Lower leg skin (tissue), 4 donors: ENCODE data around the gene FTO. TPM values are rescaled to one million over a fixed set of nuclear protein-coding genes. Genes with fewer than 3 reads are reported as not detected.

Experiments
- DNase-seq, 2 donors: peaks; one replicate each; pipeline ENCODE4 v3.0.0-alpha.2; 2019; ENCODE audit warnings: low spot score in 2 of 2
- H3K4me3 ChIP-seq: fragments of 200-600 bp; sonication (generic); 2 replicates; pipeline ENCODE4 v1.5.1; 2017; ENCODE audit warnings: mild to moderate bottlenecking, low read depth; ENCODE audit not compliant: poor library complexity, severe bottlenecking
- POLR2A ChIP-seq, 2 donors: fragments of 450-650 bp; IDR thresholded peaks; one replicate each; pipeline ENCODE4 v1.6.1; 2016 to 2017; ENCODE audit warnings: antibody characterized with exemption in 2 of 2, mild to moderate bottlenecking in 1 of 2, moderate library complexity in 1 of 2
- WGBS, 2 donors: methylation state at CpG; one replicate each; pipeline ENCODE4 v1.1.5; 2018; 5-methylcytosine and 5-hydroxymethylcytosine counted together
- intact Hi-C: fragments of 100-400 bp; cut with DNase I; formaldehyde crosslinking; loops from one replicate; pipeline ENCODE4 v1.15.0; 2023; ENCODE audit warnings: low total_unique reads
- total RNA-seq, 4 donors: library from RNA; depleted of rRNA; stranded (reverse); fragments of >200 nt; gene quantifications; one replicate each; pipeline ENCODE4 v1.1.0, GENCODE V29; 2016
- TF ChIP-seq, protein P1 (sequence below), 3 donors: fragments of 450-650 bp; IDR thresholded peaks; one replicate each; pipeline ENCODE4 v1.5.1; 2016; ENCODE audit warnings: antibody characterized with exemption in 3 of 3, mild to moderate bottlenecking in 3 of 3, moderate library complexity in 2 of 3

FTO gene
- total RNA-seq, 4 donors from 2014 or later = 61.2 to 88.2 (median 64.1) TPM

- intact Hi-C loops = no loop called here
- TF ChIP-seq, protein P1, sequence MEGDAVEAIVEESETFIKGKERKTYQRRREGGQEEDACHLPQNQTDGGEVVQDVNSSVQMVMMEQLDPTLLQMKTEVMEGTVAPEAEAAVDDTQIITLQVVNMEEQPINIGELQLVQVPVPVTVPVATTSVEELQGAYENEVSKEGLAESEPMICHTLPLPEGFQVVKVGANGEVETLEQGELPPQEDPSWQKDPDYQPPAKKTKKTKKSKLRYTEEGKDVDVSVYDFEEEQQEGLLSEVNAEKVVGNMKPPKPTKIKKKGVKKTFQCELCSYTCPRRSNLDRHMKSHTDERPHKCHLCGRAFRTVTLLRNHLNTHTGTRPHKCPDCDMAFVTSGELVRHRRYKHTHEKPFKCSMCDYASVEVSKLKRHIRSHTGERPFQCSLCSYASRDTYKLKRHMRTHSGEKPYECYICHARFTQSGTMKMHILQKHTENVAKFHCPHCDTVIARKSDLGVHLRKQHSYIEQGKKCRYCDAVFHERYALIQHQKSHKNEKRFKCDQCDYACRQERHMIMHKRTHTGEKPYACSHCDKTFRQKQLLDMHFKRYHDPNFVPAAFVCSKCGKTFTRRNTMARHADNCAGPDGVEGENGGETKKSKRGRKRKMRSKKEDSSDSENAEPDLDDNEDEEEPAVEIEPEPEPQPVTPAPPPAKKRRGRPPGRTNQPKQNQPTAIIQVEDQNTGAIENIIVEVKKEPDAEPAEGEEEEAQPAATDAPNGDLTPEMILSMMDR (IDR thresholded peaks at IDR 0.05) = no peak
- TF ChIP-seq POLR2A (IDR thresholded peaks at IDR 0.05) = no peak
- no peak overlapping the region for H3K4me3 ChIP-seq
- 82 to 83% methylated on average over 4 of the region's 4 CpGs for WGBS, 2 donors
- DNase-seq = no peak
Measured at GRCh38 chr16:53769185-53769584, 65.2 kb downstream of the FTO start.

DNA sequence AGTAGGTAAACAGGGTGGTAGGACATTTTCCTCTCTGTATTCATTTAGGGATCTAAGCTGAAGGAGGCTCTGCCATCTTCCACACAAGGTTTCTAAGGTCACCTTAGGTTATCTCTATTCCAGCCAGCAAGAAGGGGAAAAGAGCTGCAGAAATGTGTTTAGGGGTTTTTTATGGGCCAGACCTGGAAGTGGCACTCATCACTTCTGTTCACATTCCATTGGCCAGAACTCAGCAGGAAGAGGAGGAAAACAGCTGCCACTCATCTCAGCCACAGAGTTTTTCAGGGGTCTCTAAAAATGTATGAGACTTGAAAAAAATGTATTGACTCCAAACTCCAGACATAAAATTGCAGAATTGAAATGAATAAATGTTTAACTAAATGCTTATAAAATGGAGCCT, 65.8 kb downstream of the FTO start:
- intact Hi-C loops = loop anchor here (10.0 kb wide), 2 partner anchors 125 to 1495 kb away; no protein-coding TSS in a partner anchor
- DNase-seq = no peak
- H3K4me3 ChIP-seq = no peak overlapping the region
- no peak for TF ChIP-seq POLR2A (IDR thresholded peaks at IDR 0.05)
- TF ChIP-seq, protein P1 (IDR thresholded peaks at IDR 0.05) = no peak

GRCh38 chr16:53770641-53771040, 66.7 kb downstream of the FTO start:
- intact Hi-C loops = loop anchor here (10.0 kb wide), 2 partner anchors 124 to 1494 kb away; no protein-coding TSS in a partner anchor
- 40 to 47% methylated on average over 4 of the region's 4 CpGs for WGBS, 2 donors
- TF ChIP-seq, protein P1 (IDR thresholded peaks at IDR 0.05) = no peak
- TF ChIP-seq POLR2A (IDR thresholded peaks at IDR 0.05) = no peak
- DNase-seq = no peak
- H3K4me3 ChIP-seq = no peak overlapping the region

DNA sequence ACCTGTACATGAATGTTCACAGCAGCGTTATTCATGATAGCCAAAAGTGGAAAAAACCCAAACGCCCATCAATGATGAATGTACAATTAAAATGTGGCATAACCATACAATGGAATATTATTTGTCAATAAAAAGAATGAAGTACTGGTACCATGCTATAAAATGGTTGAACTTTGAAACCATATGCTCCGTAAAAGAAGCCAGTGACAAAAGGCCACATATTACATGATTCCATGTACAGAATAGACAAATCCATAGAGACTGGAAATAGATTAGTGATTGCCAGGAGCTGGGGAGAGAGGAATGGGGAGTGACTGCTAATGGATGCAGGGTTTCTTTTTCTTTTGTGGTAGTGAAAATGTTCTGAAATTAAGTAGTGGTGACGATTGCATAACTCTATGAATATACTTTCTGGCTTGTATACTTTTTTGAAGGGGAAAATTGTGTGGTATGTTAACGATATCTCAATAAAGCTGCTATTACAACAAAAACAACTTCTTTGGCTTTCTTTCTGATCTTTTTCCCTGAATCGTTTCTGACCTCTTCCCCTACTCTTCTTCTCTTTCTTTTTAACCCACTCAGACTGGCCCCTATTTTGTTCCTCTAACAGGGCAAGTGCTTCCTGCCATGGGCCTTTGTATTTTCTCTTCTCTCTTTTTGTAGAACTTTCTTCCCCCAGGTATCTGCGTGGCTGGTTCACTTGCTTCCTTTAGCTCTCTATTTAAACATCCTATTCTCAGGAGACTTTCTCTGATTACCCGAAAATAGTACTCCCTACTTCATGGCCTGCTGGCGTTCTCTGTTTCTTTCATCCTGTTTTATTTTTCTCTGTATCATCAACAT, 67.9 kb downstream of the FTO start:
- no peak overlapping the region for H3K4me3 ChIP-seq

GRCh38 chr16:53773150-53773846, 69.3 kb downstream of the FTO start:
- H3K4me3 ChIP-seq = no peak overlapping the region
- 42 to 46% methylated on average over 5 of the region's 5 CpGs for WGBS, 2 donors
- no peak for TF ChIP-seq POLR2A (IDR thresholded peaks at IDR 0.05)
- TF ChIP-seq, protein P1 (IDR thresholded peaks at IDR 0.05) = no peak
- intact Hi-C loops = loop anchor here (10.0 kb wide), 2 partner anchors 122 to 1492 kb away; no protein-coding TSS in a partner anchor
- peak in 1 of 2 donors; percentile 43 for DNase-seq

More for the DNA sequence above, 67.9 kb downstream of the FTO start:
- no peak for TF ChIP-seq POLR2A (IDR thresholded peaks at IDR 0.05)
- no peak for DNase-seq
- WGBS, 2 donors = 76 to 79% methylated on average over 9 of the region's 9 CpGs
- intact Hi-C loops = loop anchor here (10.0 kb wide), 2 partner anchors 123 to 1493 kb away; no protein-coding TSS in a partner anchor

GRCh38 chr16:53773881-53774280, 69.9 kb downstream of the FTO start:
- TF ChIP-seq POLR2A (IDR thresholded peaks at IDR 0.05) = no peak
- TF ChIP-seq, protein P1 (IDR thresholded peaks at IDR 0.05) = no peak
- WGBS, 2 donors = 60 to 63% methylated on average over 8 of the region's 8 CpGs
- no peak for DNase-seq
- intact Hi-C loops = loop anchor here (10.0 kb wide), 2 partner anchors 121 to 1491 kb away; no protein-coding TSS in a partner anchor
- no peak overlapping the region for H3K4me3 ChIP-seq
